ENCODE data around the gene NRDE2.
"Not testable (repeated sequence)": the region's sequence is repeated elsewhere in the genome, so short reads cannot be mapped to it uniquely, and the experiment has no call there.

Gene NRDE2

DNA sequence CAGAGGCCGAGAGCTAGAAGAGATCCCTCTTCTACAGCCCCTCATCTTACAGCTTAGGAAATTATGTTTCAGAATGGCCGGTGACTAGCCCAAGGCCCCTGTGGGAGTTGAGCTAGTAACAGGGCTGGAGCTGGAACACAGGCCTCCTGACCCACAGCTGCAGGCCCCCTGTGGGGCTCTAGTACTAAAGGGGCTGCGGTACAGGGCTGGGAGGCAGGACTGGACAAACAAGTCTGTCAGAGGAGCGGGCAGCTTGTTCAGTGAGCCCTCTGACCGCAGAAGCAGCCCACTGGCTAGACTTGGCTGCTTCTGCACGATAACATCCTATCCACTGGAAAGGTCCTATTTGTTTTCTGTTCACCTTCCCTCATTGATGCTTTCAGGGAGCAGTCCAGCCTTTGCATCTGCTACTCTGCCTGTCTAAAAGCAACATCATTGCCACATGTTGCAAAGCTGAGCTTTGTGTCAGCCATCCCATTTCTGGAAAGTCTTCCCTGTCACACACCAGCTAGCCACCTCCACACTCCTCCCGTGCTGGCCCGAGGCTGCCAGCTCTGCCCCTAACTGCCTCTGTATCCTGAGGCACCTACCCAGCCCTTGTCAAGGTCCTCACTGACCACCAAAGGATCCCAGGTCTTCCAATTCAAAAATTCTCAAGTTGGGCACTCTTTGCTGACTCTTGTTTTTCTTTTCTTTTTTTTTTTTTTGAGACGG is 65.1 kb downstream of the NRDE2 start:
- DNase-seq: no peak

DNA sequence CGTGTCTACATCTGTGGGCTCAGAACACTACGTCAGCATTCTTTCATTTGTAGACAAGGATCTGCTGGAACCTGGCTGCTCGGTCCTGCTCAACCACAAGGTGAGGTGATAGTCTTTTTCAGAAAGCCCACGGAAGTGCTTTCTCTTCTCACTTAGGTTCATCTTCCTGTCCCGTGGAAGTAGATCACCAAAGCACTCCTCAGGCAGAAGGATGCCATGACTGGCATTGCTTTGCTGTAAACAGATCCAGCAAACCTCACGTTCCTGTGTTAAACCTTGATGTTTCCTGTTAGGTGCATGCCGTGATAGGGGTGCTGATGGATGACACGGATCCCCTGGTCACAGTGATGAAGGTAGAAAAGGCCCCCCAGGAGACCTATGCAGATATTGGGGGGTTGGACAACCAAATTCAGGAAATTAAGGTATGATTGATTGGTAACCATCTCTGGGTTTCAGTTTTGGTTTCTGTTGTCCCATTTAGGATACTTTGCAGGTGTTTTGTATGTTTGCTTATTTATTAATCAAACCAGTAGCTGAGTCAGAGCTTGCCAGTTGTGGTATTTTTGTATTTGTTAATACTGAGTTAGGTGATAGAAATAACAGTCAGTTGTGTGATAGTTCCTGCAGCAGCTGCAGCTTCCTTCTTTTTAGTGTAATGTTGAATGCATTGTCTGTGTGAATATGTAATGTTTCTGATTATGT is 67.8 kb downstream of the NRDE2 start:
- no peak for DNase-seq

DNA sequence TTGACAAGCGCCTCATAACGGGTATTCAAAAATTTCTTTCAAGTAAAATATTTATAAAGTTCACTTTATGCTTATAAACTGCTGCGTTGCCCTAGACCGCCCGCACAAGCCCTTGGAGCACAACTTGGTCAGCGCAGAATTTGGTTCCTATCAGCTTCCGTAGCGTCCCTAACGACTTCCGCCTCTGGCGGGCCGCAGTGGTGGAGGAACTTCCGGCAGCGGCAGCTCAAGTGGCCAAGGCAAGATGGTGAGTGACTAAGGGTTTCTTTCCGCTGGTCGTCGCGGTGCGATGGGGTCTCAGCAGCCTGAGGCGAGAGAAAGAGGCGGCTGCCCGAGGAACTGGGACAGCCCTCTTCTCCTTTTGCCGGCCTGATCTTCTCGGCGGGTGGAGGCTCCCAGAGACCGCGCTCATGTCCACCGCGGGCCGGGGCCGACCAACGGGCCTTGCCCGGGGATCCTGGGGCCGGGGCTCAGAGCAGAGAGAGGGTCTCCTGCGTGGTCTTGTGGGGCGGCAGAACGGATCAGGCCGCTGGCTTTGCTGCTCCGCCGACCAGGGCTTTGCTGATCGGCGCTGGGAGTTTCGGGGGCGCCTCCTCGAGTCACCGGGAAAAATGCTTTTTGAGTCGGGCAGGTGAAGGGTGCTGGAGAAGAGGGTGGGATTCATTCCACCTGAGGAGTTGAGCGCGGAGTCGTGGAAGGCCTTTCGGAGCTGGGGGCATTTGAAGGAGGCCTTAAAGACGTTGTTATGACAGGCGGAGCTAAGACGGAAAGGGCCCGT is 75.2 kb downstream of the NRDE2 start, which contains the start of gene PSMC1:
TSS of gene PSMC1 (plus strand) at position 200 of the 778 bp plus-strand sequence. CDS start at position 245, 45 bp downstream.
- DNase-seq: peak; percentile 68 to 87 (median 78)

DNA sequence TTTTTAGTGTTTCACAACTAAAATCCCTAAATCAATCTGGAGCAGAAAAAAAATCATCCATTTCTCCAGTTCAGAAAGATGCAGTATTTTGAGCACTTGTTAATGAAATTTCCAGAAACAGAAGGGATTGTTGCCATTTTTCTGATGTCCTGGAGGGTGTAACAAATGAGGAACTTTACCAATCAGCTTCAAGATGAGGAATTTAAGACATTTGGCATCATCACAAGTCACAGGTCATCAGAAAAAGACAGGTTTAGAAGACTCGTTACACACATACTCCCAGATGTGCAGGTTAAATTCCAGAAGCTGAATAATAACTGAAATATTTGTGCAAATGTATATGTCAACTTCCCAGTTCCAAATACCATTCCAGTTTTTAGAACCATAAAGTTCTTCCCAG is 75.9 kb downstream of the NRDE2 start:
- DNase-seq: peak in 1 of 6 experiments; percentile 39

DNA sequence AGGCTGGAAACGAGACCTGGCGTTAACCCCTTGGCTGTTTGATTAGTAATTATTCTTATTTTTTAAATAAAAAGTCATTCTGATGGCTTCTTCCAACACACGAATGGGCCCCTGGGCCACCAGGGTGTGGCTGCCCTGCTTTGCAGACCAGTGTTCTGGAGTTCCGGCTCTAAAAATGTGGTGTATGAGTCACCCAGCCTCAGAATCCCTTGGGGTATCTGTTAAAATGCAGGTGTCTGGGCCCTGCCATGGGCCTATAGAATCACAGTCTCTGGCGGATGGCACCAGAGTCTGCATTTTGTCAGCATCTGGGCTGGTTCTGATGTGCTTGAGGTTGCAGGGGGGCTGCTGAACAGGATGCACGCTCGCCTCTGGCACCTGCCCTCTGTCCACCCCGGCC is 77.9 kb downstream of the NRDE2 start:
- no peak for DNase-seq

DNA sequence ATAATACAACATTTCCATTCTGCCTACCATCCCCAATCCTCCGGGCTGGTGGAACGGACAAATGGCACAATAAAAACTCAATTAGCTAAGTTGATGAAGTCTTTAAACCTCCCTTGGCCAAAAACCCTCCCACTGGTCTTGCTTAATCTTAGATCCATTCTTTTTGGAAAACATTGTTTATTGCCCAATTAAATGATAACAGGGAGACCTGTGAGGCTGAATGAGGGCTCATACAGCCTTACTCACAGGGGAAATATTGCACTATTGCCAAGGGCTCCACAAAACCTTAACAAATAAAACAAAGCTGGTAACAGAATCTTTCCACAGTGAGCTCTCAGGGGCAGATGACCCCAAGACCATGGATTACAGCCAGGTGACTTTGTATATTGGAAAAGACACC is 83.1 kb downstream of the NRDE2 start:
- no peak for DNase-seq

DNA sequence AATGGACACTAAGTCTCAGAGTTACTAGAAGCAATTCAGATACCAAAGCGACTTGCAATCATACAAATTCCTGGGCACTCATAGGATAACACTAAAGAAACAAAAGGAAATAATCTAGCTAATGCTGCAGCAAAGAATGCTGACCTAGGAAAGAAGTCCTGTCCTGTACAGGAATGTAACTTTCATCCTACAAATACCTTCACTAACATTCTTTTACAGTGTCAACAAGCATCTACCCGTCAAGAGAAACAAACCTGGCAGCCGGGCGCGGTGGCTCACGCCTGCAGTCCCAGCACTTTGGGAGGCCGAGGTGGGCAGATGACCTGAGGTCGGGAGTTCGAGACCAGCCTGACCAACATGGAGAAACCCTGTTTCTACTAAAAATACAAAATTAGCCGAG is 84.3 kb downstream of the NRDE2 start:
- DNase-seq: not testable (repeated sequence)

DNA sequence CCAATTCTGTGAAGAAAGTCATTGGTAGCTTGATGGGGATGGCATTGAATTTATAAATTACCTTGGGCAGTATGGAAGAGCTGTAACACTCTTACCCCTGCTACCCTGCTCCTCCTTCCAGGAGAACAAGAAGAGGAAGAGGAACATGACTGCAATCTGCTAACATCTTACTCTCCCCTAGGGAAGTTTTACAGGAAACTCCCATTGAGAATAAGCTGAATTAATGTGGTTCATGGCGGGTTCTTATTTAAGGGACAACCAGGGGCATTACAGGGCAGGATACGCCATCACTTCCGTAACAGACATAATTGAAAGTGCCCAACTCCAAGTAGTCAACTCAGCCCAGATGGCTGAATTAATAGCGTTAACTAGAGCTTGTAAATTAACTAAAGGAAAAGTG is 84.8 kb downstream of the NRDE2 start:
- no peak for DNase-seq

DNA sequence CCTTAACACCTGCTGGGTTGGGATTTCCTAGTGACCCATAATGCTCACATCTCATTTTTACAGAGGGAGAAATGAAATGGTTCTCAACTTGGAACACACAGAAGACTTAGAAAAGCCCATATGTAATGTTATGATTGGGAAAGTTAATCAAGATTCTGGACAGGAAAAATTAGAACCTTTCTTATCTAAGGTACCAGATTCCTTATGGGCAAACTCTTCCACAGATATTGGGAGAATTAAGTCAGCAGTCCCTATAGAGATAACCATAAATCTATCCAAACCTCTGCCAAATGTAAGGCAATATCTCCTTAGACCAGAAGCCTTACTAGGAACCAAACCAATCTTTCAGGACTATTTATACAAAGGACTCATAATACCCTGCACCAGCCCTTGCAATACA is 89.3 kb downstream of the NRDE2 start:
- DNase-seq: no peak

DNA sequence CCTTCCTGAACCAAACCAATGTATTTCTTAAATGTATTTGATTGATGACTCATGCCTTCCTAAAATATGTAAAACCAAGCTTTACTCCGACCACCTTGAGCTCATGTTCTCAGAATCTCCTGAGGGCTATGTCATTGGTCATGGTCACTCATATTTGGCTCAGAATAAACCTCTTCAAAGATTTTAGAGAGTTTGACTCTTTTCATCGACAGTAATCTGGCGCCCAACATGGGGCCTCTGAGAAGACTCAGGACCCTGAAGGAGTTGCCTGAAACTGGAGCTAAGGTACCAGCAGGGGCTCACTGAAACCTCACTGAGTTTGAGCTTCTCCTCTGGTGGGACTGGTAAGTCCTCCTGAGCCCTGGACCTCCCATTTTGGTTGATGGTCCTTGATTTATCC is 92.6 kb downstream of the NRDE2 start:
- DNase-seq: no peak

DNA sequence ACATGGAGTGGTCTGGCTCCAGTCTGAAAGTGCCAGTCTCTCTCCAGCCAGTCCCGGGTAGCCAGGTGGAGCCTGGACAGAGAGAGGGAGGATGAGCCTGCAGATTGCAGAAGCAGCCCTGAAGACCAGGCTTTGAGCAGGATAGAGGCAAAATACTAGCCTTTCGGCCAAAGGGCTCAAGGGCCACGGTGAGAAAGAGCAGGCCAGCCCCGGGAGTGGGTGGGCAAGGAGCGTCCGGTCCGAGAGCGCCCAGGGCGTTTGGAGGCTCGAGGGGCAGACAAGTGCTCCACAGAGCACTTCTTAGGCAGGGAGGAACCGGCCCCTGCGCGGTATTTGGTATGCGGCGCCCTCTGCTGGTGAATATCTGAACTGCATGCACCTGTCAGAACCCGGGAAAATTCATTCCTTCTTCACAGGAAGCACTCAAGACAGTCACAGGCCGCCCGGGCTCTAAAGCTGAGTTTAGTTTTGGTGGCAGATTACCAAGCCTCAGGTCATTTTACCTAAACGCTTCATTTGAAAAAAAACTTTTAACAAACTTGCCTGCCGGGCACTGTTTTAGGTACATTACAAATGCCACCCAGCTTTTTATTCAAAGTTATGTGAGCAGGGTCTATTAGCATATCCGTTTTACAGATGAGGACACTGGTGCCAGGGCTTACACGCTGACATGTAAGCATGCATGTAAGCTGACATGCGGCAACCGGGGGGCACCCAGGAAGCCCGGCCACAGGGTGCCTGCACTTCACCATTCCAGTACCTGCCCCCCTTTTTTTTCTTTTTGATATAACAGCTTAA is 96.4 kb downstream of the NRDE2 start:
- peak; percentile 4 to 56 (median 30) for DNase-seq

DNA sequence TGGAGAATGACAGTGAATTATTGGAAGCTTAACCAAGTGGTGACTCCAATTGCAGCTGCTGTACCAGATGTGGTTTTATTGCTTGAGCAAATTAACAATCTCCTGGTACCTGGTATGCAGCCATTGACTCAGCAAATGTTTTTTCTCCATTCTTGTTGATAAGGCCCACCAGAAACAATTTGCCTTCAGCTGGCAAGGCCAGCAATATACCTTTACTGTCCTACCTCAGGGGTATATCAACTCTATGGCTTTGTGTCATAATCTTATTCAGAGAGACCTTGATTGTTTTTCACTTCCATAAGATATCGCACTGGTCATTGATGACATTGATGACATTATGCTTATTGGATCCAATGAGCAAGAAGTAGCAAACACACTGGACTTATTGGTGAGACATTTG is 101.8 kb downstream of the NRDE2 start:
- DNase-seq: not testable (repeated sequence)

DNA sequence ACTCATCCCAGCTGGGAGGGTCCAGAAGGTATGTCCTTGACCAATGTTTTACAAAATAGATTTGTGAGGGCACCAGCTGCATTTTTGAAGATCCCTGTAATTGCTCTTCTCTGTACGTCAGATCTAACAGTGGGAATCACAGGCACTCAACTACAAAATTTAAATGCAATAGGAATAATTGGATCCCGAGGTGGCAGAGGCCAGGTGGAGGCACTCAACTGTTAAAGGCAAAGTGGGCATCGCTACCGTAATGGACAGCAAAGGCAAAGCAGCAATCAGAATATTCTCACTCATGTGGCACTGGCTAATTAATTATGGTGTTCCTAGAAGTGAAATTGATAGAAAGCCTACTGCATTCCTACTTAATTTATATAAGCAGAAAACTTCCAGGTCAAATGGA is 103.3 kb downstream of the NRDE2 start:
- DNase-seq: no peak

Data from stimulated activated naive CD4-positive, alpha-beta T cell (primary cell).